GM19372 (cell line): ENCODE measurements around the gene GALNT9.

ENCODE experiments used
- ATAC-seq: cut with Tn5 transposase; IDR thresholded peaks from one replicate; pipeline ENCODE4 v1.9.1; 2021; ENCODE audit warnings: mild to moderate bottlenecking, low read depth, moderate library complexity; ENCODE audit not compliant: unreplicated experiment

Gene GALNT9

GRCh38 chr12:132174839-132175490, 154.4 kb downstream of the GALNT9 start:
- ATAC-seq = no peak

- ATAC-seq = no peak
These were observed 155.2 kb downstream of the GALNT9 start for GRCh38 chr12:132174015-132174838.

- no peak for ATAC-seq
These were observed 156.0 kb downstream of the GALNT9 start for GRCh38 chr12:132173135-132174014.

GRCh38 chr12:132172619-132173018, 156.8 kb downstream of the GALNT9 start:
- no peak for ATAC-seq

GRCh38 chr12:132171968-132172521, 157.3 kb downstream of the GALNT9 start:
- ATAC-seq = no peak

GRCh38 chr12:132171293-132171967, 158.0 kb downstream of the GALNT9 start:
- ATAC-seq = no peak

GRCh38 chr12:132170637-132171292, 158.6 kb downstream of the GALNT9 start:
- ATAC-seq = no peak

GRCh38 chr12:132170094-132170636, 159.2 kb downstream of the GALNT9 start:
- ATAC-seq = no peak

GRCh38 chr12:132169376-132169775, 160.0 kb downstream of the GALNT9 start:
- ATAC-seq = no peak

GRCh38 chr12:132168311-132169031, 160.9 kb downstream of the GALNT9 start:
- ATAC-seq = no peak

- ATAC-seq = no peak
These were observed 161.6 kb downstream of the GALNT9 start for GRCh38 chr12:132167611-132168310.

- ATAC-seq = no peak
These were observed 162.4 kb downstream of the GALNT9 start for GRCh38 chr12:132166801-132167591.

- no peak for ATAC-seq
These were observed 163.3 kb downstream of the GALNT9 start for GRCh38 chr12:132166093-132166492.

GRCh38 chr12:132165584-132165983, 163.8 kb downstream of the GALNT9 start:
- no peak for ATAC-seq

GRCh38 chr12:132164426-132164825, 165.0 kb downstream of the GALNT9 start:
- no peak for ATAC-seq

GRCh38 chr12:132163911-132164288, 165.5 kb downstream of the GALNT9 start:
- ATAC-seq = no peak
